Hepatocyte (in vitro differentiated cells): ENCODE data around the gene RAB43. TPM values are rescaled to one million over a fixed set of nuclear protein-coding genes. Genes with fewer than 3 reads are reported as not detected.

Source experiments
- DNase-seq: peaks from one replicate; pipeline ENCODE4 v3.0.0-alpha.2; 2016; ENCODE audit warnings: low spot score
- H2AFZ ChIP-seq: fragments of 200-600 bp; sonication (generic); 2 replicates; pipeline ENCODE4 v1.6.0; 2016; ENCODE audit warnings: antibody characterized with exemption, mild to moderate bottlenecking
- H3K27ac ChIP-seq: fragments of 200-600 bp; sonication (generic); 2 replicates; pipeline ENCODE4 v1.5.1; 2016; ENCODE audit warnings: mild to moderate bottlenecking
- H3K27me3 ChIP-seq: fragments of 200-600 bp; sonication (generic); 2 replicates; pipeline ENCODE4 v1.6.1; 2016
- H3K36me3 ChIP-seq: fragments of 200-600 bp; sonication (generic); replicated peaks from 2 replicates; pipeline ENCODE4 v1.5.1; 2016; ENCODE audit warnings: low read depth; ENCODE audit not compliant: insufficient read depth
- H3K4me1 ChIP-seq: fragments of 200-600 bp; sonication (generic); 2 replicates; pipeline ENCODE4 v1.5.1; 2016; ENCODE audit warnings: mild to moderate bottlenecking, moderate library complexity; ENCODE audit not compliant: insufficient read depth
- H3K4me2 ChIP-seq: fragments of 200-600 bp; sonication (generic); 2 replicates; pipeline ENCODE4 v1.6.0; 2016
- H3K4me3 ChIP-seq: fragments of 200-600 bp; sonication (generic); 2 replicates; pipeline ENCODE4 v1.5.1; 2016; ENCODE audit warnings: mild to moderate bottlenecking
- H3K79me2 ChIP-seq: fragments of 200-600 bp; sonication (generic); 2 replicates; pipeline ENCODE4 v1.6.0; 2017; ENCODE audit warnings: mild to moderate bottlenecking
- H3K9me2 ChIP-seq: fragments of 200-600 bp; sonication (generic); replicated peaks from 2 replicates; pipeline ENCODE4 v1.6.0; 2017; ENCODE audit warnings: mild to moderate bottlenecking; ENCODE audit not compliant: insufficient read depth
- H3K9me3 ChIP-seq: fragments of 200-600 bp; sonication (generic); 2 replicates; pipeline ENCODE4 v1.5.1; 2016; ENCODE audit warnings: low read depth, mild to moderate bottlenecking
- H4K20me1 ChIP-seq: fragments of 200-600 bp; sonication (generic); 2 replicates; pipeline ENCODE4 v1.6.0; 2016; ENCODE audit warnings: mild to moderate bottlenecking; ENCODE audit not compliant: insufficient read depth, poor library complexity, severe bottlenecking
- CTCF ChIP-seq: fragments of 200-600 bp; sonication (generic); IDR thresholded peaks from 2 replicates; pipeline ENCODE4 v1.5.1; 2016; ENCODE audit warnings: antibody characterized with exemption, mild to moderate bottlenecking; ENCODE audit not compliant: poor library complexity
- EZH2 ChIP-seq: fragments of 200-600 bp; sonication (generic); IDR thresholded peaks from 2 replicates; pipeline ENCODE4 v1.6.1; 2016; ENCODE audit warnings: antibody characterized with exemption, mild to moderate bottlenecking, borderline replicate concordance
- EZH2phosphoT487 ChIP-seq: fragments of 200-600 bp; sonication (generic); IDR thresholded peaks from one replicate; pipeline ENCODE4 v1.6.1; 2018; ENCODE audit warnings: antibody characterized with exemption, mild to moderate bottlenecking, low read depth, moderate library complexity; ENCODE audit not compliant: unreplicated experiment, severe bottlenecking
- WGBS: methylation state at CpG from one replicate; pipeline ENCODE4 v1.1.6; 2016; ENCODE audit warnings: low lambda C conversion rate; ENCODE audit errors: missing lambda C conversion rate; 5-methylcytosine and 5-hydroxymethylcytosine counted together
- polyA plus RNA-seq: library from polyadenylated mRNA; unstranded; fragments of >200 nt; fragmentation: Nextera tagmentation; extraction: Ambion mirVana; gene quantifications from 2 replicates; pipeline ENCODE4 v1.2.1, GENCODE V29; 2016
- total RNA-seq: library from RNA; depleted of rRNA; stranded (reverse); fragments of >200 nt; gene quantifications from 2 replicates; pipeline ENCODE4 v1.2.3, GENCODE V29; 2014

The RAB43 gene
- total and polyA plus RNA-seq, 2 experiments from 2014 or later = 23.5 to 27.1 TPM

GRCh38 chr3:129058441-129059200 is 63.0 kb downstream of the RAB43 start:
- Histone ChIP-seq H3K9me2 (no peaks in the 10 kb centered on the region), H2AFZ (no peak overlapping the region), H3K4me2 (no peak overlapping the region), H4K20me1 (no peaks in the 10 kb centered on the region), H3K79me2 (no peaks in the 10 kb centered on the region), H3K9me3 (no peaks in the 10 kb centered on the region), H3K4me1 (peaks cover 10% of the 10 kb centered on the region), H3K27me3 (no peaks in the 10 kb centered on the region), H3K36me3 (no peaks in the 10 kb centered on the region), H3K4me3 (no peak overlapping the region), H3K27ac (peak overlapping the region; percentile 20)
- no peak for TF ChIP-seq CTCF
- no peak for TF ChIP-seq EZH2
- TF ChIP-seq EZH2phosphoT487 = no peak
- DNase-seq = no peak
- 76% methylated on average over 4 of the region's 4 CpGs for WGBS

GRCh38 chr3:129057249-129057648 is 64.4 kb downstream of the RAB43 start:
- DNase-seq = no peak
- WGBS = 96% methylated on average over 4 of the region's 4 CpGs
- H3K79me2 ChIP-seq = no peaks in the 10 kb centered on the region
- no peak overlapping the region for H3K4me3 ChIP-seq
- H4K20me1 ChIP-seq = no peaks in the 10 kb centered on the region
- H3K27me3 ChIP-seq = no peaks in the 10 kb centered on the region
- H3K4me1 ChIP-seq = peaks cover 21% of the 10 kb centered on the region
- TF ChIP-seq EZH2 = no peak
- H2AFZ ChIP-seq = no peak overlapping the region
- no peaks in the 10 kb centered on the region for H3K9me3 ChIP-seq
- H3K4me2 ChIP-seq = no peak overlapping the region
- no peak overlapping the region for H3K27ac ChIP-seq
- H3K36me3 ChIP-seq = no peaks in the 10 kb centered on the region
- H3K9me2 ChIP-seq = no peaks in the 10 kb centered on the region

- Histone ChIP-seq H2AFZ (no peak overlapping the region), H3K4me1 (peaks cover 27% of the 10 kb centered on the region), H3K9me2 (no peaks in the 10 kb centered on the region), H3K36me3 (no peaks in the 10 kb centered on the region), H4K20me1 (no peaks in the 10 kb centered on the region), H3K27ac (peak overlapping the region; percentile 6), H3K4me3 (no peak overlapping the region), H3K9me3 (no peaks in the 10 kb centered on the region), H3K79me2 (no peaks in the 10 kb centered on the region), H3K27me3 (no peaks in the 10 kb centered on the region), H3K4me2 (no peak overlapping the region)
- TF ChIP-seq CTCF = no peak
- TF ChIP-seq EZH2 = no peak
- TF ChIP-seq EZH2phosphoT487 = no peak
- no peak for DNase-seq
- WGBS = 51% methylated on average over 9 of the region's 9 CpGs
These were observed 65.0 kb downstream of the RAB43 start for GRCh38 chr3:129056451-129057173.

- H3K4me3 ChIP-seq = no peak overlapping the region
- peak overlapping the region; percentile 71 for H3K4me2 ChIP-seq
- H3K36me3 ChIP-seq = no peaks in the 10 kb centered on the region
- H3K27ac ChIP-seq = peak overlapping the region; percentile 9
- TF ChIP-seq EZH2phosphoT487 (no peak), EZH2 (no peak), CTCF (no peak)
- H4K20me1 ChIP-seq = no peaks in the 10 kb centered on the region
- no peaks in the 10 kb centered on the region for H3K27me3 ChIP-seq
- no peaks in the 10 kb centered on the region for H3K9me3 ChIP-seq
- H3K4me1 ChIP-seq = peaks cover 27% of the 10 kb centered on the region
- DNase-seq = peak; percentile 38
- WGBS = 45% methylated on average over 3 of the region's 3 CpGs
- H2AFZ ChIP-seq = no peak overlapping the region
- no peaks in the 10 kb centered on the region for H3K9me2 ChIP-seq
- H3K79me2 ChIP-seq = no peaks in the 10 kb centered on the region
These were observed 66.9 kb downstream of the RAB43 start for GRCh38 chr3:129054605-129055104.
